OCI-LY1 (cell line): Measurements from ENCODE around the gene MAN1C1.
"Not testable (repeated sequence)": the region's sequence is repeated elsewhere in the genome, so short reads cannot be mapped to it uniquely, and the experiment has no call there.

Experiments
- H2AFZ ChIP-seq: fragments of 200-600 bp; sonication (generic), shearing (Covaris generic); 2 replicates; pipeline ENCODE4 v1.6.0; 2014; ENCODE audit warnings: antibody characterized with exemption, mild to moderate bottlenecking, low read length
- H3F3A ChIP-seq: fragments of 200-600 bp; sonication (generic), shearing (Covaris generic); 2 replicates; pipeline ENCODE4 v1.6.0; 2014; ENCODE audit warnings: mild to moderate bottlenecking, antibody characterized with exemption, low read length, moderate library complexity; ENCODE audit not compliant: insufficient read depth
- H3K27ac ChIP-seq: fragments of 200-600 bp; sonication (generic); 2 replicates; pipeline ENCODE4 v1.5.1; 2014; ENCODE audit warnings: low read length, mixed run types, mild to moderate bottlenecking, low read depth; ENCODE audit not compliant: poor library complexity, severe bottlenecking
- H3K27me3 ChIP-seq: fragments of 200-600 bp; sonication (generic); 2 replicates; pipeline ENCODE4 v1.6.0; 2014; ENCODE audit warnings: antibody characterized with exemption, mild to moderate bottlenecking, low read length, moderate library complexity; ENCODE audit not compliant: insufficient read depth
- H3K36me3 ChIP-seq: fragments of 200-600 bp; sonication (generic); 2 replicates; pipeline ENCODE4 v1.6.1; 2014; ENCODE audit warnings: mild to moderate bottlenecking, antibody characterized with exemption, low read length, moderate library complexity, mixed read lengths; ENCODE audit not compliant: insufficient read depth
- H3K4me1 ChIP-seq: fragments of 200-600 bp; sonication (generic); 2 replicates; pipeline ENCODE4 v1.5.1; 2014; ENCODE audit warnings: mild to moderate bottlenecking, low read length, moderate library complexity; ENCODE audit not compliant: insufficient read depth, severe bottlenecking
- H3K4me2 ChIP-seq: fragments of 200-600 bp; sonication (generic), shearing (Covaris generic); 2 replicates; pipeline ENCODE4 v1.6.1; 2014; ENCODE audit warnings: low read length
- H3K4me3 ChIP-seq: fragments of 200-600 bp; sonication (generic); 2 replicates; pipeline ENCODE4 v1.5.1; 2014; ENCODE audit warnings: low read length, low read depth, mild to moderate bottlenecking, mixed read lengths; ENCODE audit not compliant: poor library complexity, severe bottlenecking
- H3K79me2 ChIP-seq: fragments of 200-600 bp; shearing (Covaris generic); 2 replicates; pipeline ENCODE4 v1.6.1; 2016; ENCODE audit warnings: mixed run types, low read length, mixed read lengths; ENCODE audit not compliant: insufficient read depth
- H3K9ac ChIP-seq: fragments of 200-600 bp; sonication (generic), shearing (Covaris generic); 2 replicates; pipeline ENCODE4 v1.6.1; 2014; ENCODE audit warnings: mild to moderate bottlenecking, low read length, mixed read lengths
- H3K9me2 ChIP-seq: fragments of 200-600 bp; sonication (generic), shearing (Covaris generic); 2 replicates; pipeline ENCODE4 v1.6.1; 2014; ENCODE audit warnings: low read depth, mild to moderate bottlenecking, low read length, mixed read lengths
- H3K9me3 ChIP-seq: fragments of 200-600 bp; shearing (Covaris generic); 2 replicates; pipeline ENCODE4 v1.6.1; 2014; ENCODE audit warnings: low read length, mixed read lengths
- H4K20me1 ChIP-seq: fragments of 200-600 bp; sonication (generic), shearing (Covaris generic); 2 replicates; pipeline ENCODE4 v1.6.0; 2016; ENCODE audit warnings: mild to moderate bottlenecking, low read length; ENCODE audit not compliant: insufficient read depth
- CTCF ChIP-seq: fragments of 200-600 bp; sonication (generic), shearing (Covaris generic); IDR thresholded peaks from 2 replicates; pipeline ENCODE4 v1.5.1; 2017; ENCODE audit warnings: mild to moderate bottlenecking, antibody characterized with exemption, low read length, moderate library complexity, mixed read lengths
- EZH2 ChIP-seq: fragments of 200-600 bp; sonication (generic), shearing (Covaris generic); IDR thresholded peaks from 2 replicates; pipeline ENCODE4 v1.8.0; 2017; ENCODE audit warnings: borderline replicate concordance, mixed run types, mild to moderate bottlenecking, antibody characterized with exemption, low read length, moderate library complexity, mixed read lengths

Gene MAN1C1

GRCh38 chr1:25598879-25599278 lies 17.7 kb upstream of the MAN1C1 start:
- TF ChIP-seq CTCF: no peak
- no peak for TF ChIP-seq EZH2
- no peaks in the 10 kb centered on the region for H3K9me2 ChIP-seq
- H3K27ac ChIP-seq: no peak overlapping the region
- H3K4me2 ChIP-seq: no peak overlapping the region
- H3K27me3 ChIP-seq: peaks cover 7% of the 10 kb centered on the region
- no peaks in the 10 kb centered on the region for H4K20me1 ChIP-seq
- no peaks in the 10 kb centered on the region for H3K79me2 ChIP-seq
- no peaks in the 10 kb centered on the region for H3K4me1 ChIP-seq
- no peaks in the 10 kb centered on the region; the same call in 1 of the 2 replicates for H3K36me3 ChIP-seq
- no peak overlapping the region for H2AFZ ChIP-seq
- H3K9ac ChIP-seq: no peak overlapping the region
- no peaks in the 10 kb centered on the region for H3K9me3 ChIP-seq
- no peak overlapping the region for H3K4me3 ChIP-seq
- H3F3A ChIP-seq: no peaks in the 10 kb centered on the region

GRCh38 chr1:25599969-25600610 lies 16.5 kb upstream of the MAN1C1 start:
- Histone ChIP-seq H3K79me2 (no peaks in the 10 kb centered on the region), H3K4me3 (no peak overlapping the region), H3K9me2 (no peaks in the 10 kb centered on the region), H3K36me3 (no peaks in the 10 kb centered on the region; the same call in 1 of the 2 replicates), H2AFZ (no peak overlapping the region), H4K20me1 (no peaks in the 10 kb centered on the region), H3K4me2 (no peak overlapping the region), H3K4me1 (no peaks in the 10 kb centered on the region), H3F3A (no peaks in the 10 kb centered on the region), H3K9me3 (no peaks in the 10 kb centered on the region), H3K27me3 (peaks cover 5% of the 10 kb centered on the region), H3K27ac (no peak overlapping the region), H3K9ac (no peak overlapping the region)
- TF ChIP-seq CTCF (no peak), EZH2 (no peak)

GRCh38 chr1:25600971-25601699 lies 15.5 kb upstream of the MAN1C1 start:
- H3K9me2 ChIP-seq, H3K79me2 ChIP-seq, H2AFZ ChIP-seq, H3K9ac ChIP-seq, H3K4me1 ChIP-seq, H3K36me3 ChIP-seq, H3K27ac ChIP-seq, H3K4me2 ChIP-seq, H3K27me3 ChIP-seq, H3K9me3 ChIP-seq, H3K4me3 ChIP-seq, H3F3A ChIP-seq, H4K20me1 ChIP-seq: not testable (repeated sequence)

- H3K4me3 ChIP-seq, H3K4me2 ChIP-seq, H3F3A ChIP-seq, H4K20me1 ChIP-seq, H3K4me1 ChIP-seq, H3K9me3 ChIP-seq, H3K9ac ChIP-seq, H3K36me3 ChIP-seq, H3K9me2 ChIP-seq, H3K27ac ChIP-seq, H3K27me3 ChIP-seq, H3K79me2 ChIP-seq, H2AFZ ChIP-seq: not testable (repeated sequence)
These were observed 12.6 kb upstream of the MAN1C1 start for GRCh38 chr1:25603779-25604538.
